Measurements from ENCODE around the gene B3GAT1.

- TF ChIP-seq CTCF (IDR thresholded peaks at IDR 0.05; ENCODE audit: insufficient read depth, low read depth, low read length) (no peak), EZH2 (IDR thresholded peaks at IDR 0.05; ENCODE audit: insufficient read depth, low read length) (no peak)
These were observed 21.8 kb upstream of the B3GAT1 start for GRCh38 chr11:134433806-134434205.
